ENCODE measurements around the gene PDYN.

DNA sequence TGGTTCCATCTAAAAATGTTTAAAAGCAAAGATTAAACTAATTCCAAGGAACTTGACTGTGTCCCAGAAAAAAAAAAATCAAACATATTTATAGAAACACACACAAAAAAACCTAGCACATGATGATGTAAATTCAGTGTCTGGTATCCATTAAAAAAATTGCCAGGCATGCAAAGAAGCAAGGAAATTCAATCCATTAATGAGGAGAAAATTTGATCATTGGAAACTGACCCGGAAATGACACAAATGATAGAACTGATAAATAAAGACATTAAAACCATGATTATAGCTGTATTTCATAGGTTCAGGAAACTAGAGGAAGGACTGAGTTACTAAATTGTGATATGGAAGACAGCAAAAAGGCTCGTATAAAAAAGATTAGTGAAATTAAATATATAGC is 34.7 kb downstream of the PDYN start:
- TF ChIP-seq CTCF (conservative IDR thresholded peaks at IDR 0.05) (no peak), ZFX (IDR thresholded peaks at IDR 0.05) (no peak)

Measured in C4-2B (cell line).